Naive thymus-derived CD8-positive, alpha-beta T cell (primary cell): ENCODE measurements around the gene UHRF2. TPM values are rescaled to one million over a fixed set of nuclear protein-coding genes. Genes with fewer than 3 reads are reported as not detected.
"Not testable (repeated sequence)": the region's sequence is repeated elsewhere in the genome, so short reads cannot be mapped to it uniquely, and the experiment has no call there.

Experiments used
- ATAC-seq, 2 donors: fragments of 150-1000 bp; cut with Tn5 transposase in 1 of 2; sonication (Bioruptor Pico), chemical (Tn5 transposase) in 1 of 2; 1 replicate in 1 of 2; 2 replicates in 1 of 2; pipeline ENCODE4 v1.10.0; 2021; ENCODE audit warnings: mild to moderate bottlenecking in 2 of 2, moderate library complexity in 2 of 2
- POLR2A ChIA-PET: fragments of 350-600 bp; sonication (Branson Sonifier 250); formaldehyde crosslinking; loops from one replicate; lab custom pipeline; 2021; ENCODE audit warnings: antibody characterized with exemption; lab: Charles Lee
- DNase-seq, 10 donors: peaks; one replicate each; pipeline versions ENCODE4 v3.0.0 to v3.0.0-alpha.2; 2020 to 2022
- H3K27ac Mint-ChIP-seq, 10 donors: one replicate each; pipeline ENCODE4 v1.8.0; 2020 to 2022; ENCODE audit warnings: mild to moderate bottlenecking in 10 of 10, mixed read lengths in 10 of 10, moderate library complexity in 4 of 10, inconsistent platforms in 1 of 10
- H3K27me3 Mint-ChIP-seq, 5 donors: one replicate each; pipeline ENCODE4 v1.8.0; 2021 to 2022; ENCODE audit warnings: mixed read lengths in 5 of 5
- H3K36me3 Mint-ChIP-seq, 3 donors: one replicate each; pipeline ENCODE4 v1.8.0; 2020 to 2022; ENCODE audit warnings: mixed read lengths in 3 of 3, mild to moderate bottlenecking in 2 of 3, inconsistent platforms in 1 of 3
- H3K4me1 Mint-ChIP-seq, 4 donors: one replicate each; pipeline ENCODE4 v1.8.0; 2021 to 2022; ENCODE audit warnings: mixed read lengths in 4 of 4
- H3K4me3 Mint-ChIP-seq, 10 donors: one replicate each; pipeline ENCODE4 v1.8.0; 2020 to 2022; ENCODE audit warnings: mild to moderate bottlenecking in 10 of 10, mixed read lengths in 10 of 10, moderate library complexity in 6 of 10, inconsistent platforms in 1 of 10
- H3K9me3 Mint-ChIP-seq, 9 donors: one replicate each; pipeline ENCODE4 v1.8.0; 2020 to 2022; ENCODE audit warnings: mixed read lengths in 9 of 9, mild to moderate bottlenecking in 3 of 9, inconsistent platforms in 1 of 9, moderate library complexity in 1 of 9
- polyA plus RNA-seq, 3 donors: library from polyadenylated mRNA; unstranded; fragments of 300-500 nt; fragmentation: Illumina TruSeq; gene quantifications; one replicate each; pipeline ENCODE4 v1.2.3, GENCODE V29; 2021
- total RNA-seq, 8 experiments: library from RNA in 2 of 8; stranded (reverse) in 2 of 8; gene quantifications; one replicate each; pipeline ENCODE4 v1.2.3 and lab custom pipeline; 2021 to 2026

The UHRF2 gene, protein sequence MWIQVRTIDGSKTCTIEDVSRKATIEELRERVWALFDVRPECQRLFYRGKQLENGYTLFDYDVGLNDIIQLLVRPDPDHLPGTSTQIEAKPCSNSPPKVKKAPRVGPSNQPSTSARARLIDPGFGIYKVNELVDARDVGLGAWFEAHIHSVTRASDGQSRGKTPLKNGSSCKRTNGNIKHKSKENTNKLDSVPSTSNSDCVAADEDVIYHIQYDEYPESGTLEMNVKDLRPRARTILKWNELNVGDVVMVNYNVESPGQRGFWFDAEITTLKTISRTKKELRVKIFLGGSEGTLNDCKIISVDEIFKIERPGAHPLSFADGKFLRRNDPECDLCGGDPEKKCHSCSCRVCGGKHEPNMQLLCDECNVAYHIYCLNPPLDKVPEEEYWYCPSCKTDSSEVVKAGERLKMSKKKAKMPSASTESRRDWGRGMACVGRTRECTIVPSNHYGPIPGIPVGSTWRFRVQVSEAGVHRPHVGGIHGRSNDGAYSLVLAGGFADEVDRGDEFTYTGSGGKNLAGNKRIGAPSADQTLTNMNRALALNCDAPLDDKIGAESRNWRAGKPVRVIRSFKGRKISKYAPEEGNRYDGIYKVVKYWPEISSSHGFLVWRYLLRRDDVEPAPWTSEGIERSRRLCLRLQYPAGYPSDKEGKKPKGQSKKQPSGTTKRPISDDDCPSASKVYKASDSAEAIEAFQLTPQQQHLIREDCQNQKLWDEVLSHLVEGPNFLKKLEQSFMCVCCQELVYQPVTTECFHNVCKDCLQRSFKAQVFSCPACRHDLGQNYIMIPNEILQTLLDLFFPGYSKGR
- total RNA-seq = 100 to 1,000 TPM; 120 to 125 TPM
- 10 to 100 TPM in 2 of 3 donors, 1 to 10 TPM in 1; 9.4 to 13.1 (median 10.6) TPM for polyA plus RNA-seq
- total RNA-seq (lab: John Stamatoyannopoulos, UW) = 80.7 to 191 (median 150) reads per million in 6 experiments

DNA sequence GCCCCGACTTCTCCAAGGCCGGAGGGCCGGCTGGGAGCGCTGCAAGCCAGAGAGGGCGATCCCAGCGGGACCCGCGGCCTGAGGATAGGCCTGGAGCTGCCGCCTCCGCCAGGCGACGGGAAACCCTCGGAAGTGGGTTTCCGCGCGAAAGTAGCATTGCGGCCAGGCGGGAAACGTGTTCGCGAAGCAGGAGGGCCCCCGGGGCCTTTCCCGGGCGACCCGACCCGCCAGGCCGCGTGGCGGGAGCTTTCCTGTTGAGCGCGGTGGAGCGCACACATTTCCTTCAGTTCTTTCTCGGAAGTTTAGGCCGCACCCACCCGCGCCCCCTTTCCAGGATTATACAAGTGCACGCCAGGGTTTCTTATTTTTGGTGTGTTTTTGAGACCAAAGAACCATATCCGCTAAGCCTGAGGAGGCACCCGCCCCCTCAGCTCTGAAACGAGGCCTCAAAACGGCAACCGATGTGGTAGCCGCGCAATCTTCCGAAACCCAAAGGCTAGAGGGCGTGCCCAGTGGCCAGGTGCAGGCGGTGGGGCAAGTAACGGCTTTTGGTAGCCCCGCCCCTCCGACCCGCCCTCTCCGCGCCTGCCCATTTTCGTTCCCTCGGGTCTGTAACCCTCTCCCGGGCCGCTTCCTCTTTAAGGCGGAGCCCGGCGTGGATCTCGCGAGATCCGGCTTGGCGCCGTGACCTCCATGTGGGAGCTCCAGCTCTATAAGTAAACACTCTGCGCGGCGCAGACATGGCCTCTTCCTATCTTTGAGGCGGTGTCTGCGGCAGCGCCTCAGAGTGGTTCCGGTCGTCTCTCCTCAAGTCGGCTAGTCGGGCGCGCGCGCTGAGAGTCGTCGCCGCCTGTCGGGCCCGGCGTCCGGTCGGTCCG is at the start of gene UHRF2:
TSS of gene UHRF2 (plus strand) at position 713 of the 878 bp plus-strand sequence. CDS start 292 bp downstream, outside the sequence.
- H3K9me3 Mint-ChIP-seq = peaks cover 0 to 2% (median 0%) of the 10 kb centered on the region in 9 donors
- ATAC-seq (peak; percentile 86 to 91), DNase-seq (peak; percentile 92 to 100 (median 98))
- POLR2A ChIA-PET = interaction anchor here (0.6 to 4.4 kb wide), 30 partner anchors 10 to 1383 kb away, joined by 3 to 88 read pairs (median 4); partner anchors contain the start of genes ERMP1, KDM4C and RANBP6
- peaks cover 3 to 12% (median 11%) of the 10 kb centered on the region in 3 donors for H3K36me3 Mint-ChIP-seq
- H3K27me3 Mint-ChIP-seq = no peaks in the 10 kb centered on the region
- peaks cover 21 to 54% (median 35%) of the 10 kb centered on the region in 4 donors for H3K4me1 Mint-ChIP-seq
- H3K4me3 Mint-ChIP-seq = peak within 1 kb of the TSS; percentile 84 to 95 (median 90)
- peak within 1 kb of the TSS; percentile 80 to 97 (median 96) for H3K27ac Mint-ChIP-seq

DNA sequence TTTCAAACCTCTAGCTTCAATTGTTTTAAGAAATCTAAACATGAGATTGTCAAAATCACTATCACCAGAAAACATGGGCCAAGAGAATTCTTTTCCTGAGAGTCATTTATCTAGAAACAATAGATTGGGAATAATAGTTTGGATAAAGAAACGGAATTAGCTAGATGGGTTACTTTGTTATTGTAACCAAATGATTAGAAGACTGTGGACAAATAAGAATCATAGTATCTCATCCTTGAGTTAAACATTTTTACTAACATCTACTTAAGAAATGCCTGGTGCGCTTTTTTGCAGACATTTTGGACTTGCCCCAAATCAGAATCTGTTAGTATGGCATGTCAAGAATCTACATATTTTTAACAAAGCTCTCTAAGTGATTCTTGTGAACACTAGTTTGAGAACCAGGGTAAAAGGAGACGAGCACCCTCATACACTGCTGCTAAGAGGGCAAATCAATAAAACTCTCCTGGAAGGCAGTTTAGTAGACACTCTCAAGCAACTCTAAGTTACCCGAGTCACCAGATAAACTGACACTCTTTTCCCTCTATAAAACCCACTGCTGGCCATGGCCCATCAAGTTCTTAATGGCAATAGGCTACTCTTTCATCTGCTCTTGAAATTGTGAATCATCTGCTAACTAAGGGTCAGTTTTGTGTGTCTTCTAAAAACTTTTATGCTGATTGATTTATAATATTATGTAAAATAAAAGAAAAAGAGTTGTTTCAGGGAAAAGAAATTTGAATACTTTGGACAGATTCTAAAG is 45.7 kb upstream of the UHRF2 start:
- peaks cover 0 to 32% (median 6%) of the 10 kb centered on the region in 9 donors for H3K9me3 Mint-ChIP-seq
- peaks cover 0 to 9% (median 5%) of the 10 kb centered on the region in 3 donors for H3K36me3 Mint-ChIP-seq
- no peaks in the 10 kb centered on the region for H3K4me1 Mint-ChIP-seq
- H3K27me3 Mint-ChIP-seq = no peaks in the 10 kb centered on the region
- POLR2A ChIA-PET = no interaction called here
- H3K4me3 Mint-ChIP-seq = no peak overlapping the region
- DNase-seq (no peak), ATAC-seq (no peak)
- H3K27ac Mint-ChIP-seq = no peak overlapping the region

DNA sequence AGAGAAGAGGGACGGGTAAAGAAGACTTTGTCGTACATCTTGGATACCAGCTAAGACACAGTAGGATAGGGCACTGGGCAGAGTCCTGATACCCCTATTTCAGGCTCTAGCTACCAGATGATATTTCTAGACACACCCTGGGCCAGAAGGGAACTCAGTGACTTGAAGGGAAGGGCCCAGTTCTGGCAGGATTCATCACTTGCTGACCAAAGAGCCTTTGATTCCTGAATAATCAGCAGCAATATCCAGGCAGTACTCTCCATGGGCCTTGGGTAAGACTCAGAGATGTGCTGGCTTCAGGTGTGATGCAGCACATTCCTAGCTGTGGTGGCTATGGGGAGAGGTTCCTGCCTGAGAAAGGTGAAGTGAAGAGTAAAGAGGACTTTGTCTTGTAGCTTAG is 44.2 kb upstream of the UHRF2 start:
- DNase-seq (no peak), ATAC-seq (no peak)
- Mint-ChIP-seq H3K36me3 (peaks cover 0 to 15% (median 10%) of the 10 kb centered on the region in 3 donors), H3K4me1 (no peaks in the 10 kb centered on the region), H3K27ac (no peak overlapping the region), H3K9me3 (peaks cover 0 to 45% (median 6%) of the 10 kb centered on the region in 9 donors), H3K27me3 (no peaks in the 10 kb centered on the region), H3K4me3 (no peak overlapping the region)
- POLR2A ChIA-PET = no interaction called here

DNA sequence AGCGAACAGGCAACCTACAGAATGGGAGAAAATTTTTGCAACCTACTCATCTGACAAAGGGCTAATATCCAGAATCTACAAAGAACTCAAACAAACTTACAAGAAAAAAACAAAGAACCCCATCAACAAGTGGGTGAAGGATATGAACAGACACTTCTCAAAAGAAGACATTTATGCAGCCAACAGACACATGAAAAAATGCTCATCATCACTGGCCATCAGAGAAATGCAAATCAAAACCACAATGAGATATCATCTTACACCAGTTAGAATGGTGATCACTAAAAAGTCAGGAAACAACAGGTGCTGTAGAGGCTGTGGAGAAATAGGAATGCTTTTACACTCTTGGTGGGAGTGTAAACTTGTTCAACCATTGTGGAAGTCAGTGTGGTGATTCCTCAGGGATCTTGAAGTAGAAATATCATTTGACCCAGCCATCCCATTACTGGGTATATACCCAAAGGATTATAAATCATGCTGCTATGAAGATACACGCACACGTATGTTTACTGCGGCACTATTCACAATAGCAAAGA is 31.5 kb upstream of the UHRF2 start:
- H3K4me1 Mint-ChIP-seq, DNase-seq, H3K36me3 Mint-ChIP-seq, ATAC-seq, H3K27ac Mint-ChIP-seq, H3K4me3 Mint-ChIP-seq, POLR2A ChIA-PET, H3K27me3 Mint-ChIP-seq: not testable (repeated sequence)
- H3K9me3 Mint-ChIP-seq = peaks cover 0 to 22% (median 7%) of the 10 kb centered on the region in 9 donors

DNA sequence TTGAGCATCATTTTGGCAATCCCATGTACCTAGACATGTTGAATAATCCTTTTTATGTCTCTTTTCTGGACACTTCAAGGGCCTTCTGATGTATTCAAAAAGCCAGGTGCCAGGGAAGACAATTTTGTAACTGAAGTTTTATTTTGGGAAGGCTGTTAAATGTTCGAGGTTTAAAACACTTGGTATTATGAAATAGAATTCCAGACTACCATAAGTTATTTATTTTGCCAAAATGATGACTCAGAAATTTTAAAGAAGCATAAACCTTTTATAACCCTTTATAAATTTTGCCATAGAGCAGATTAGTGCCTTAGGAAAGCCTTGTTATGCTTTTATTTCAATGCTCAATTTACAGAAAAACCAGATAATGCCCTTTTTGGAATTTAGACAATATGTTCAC is 30.3 kb upstream of the UHRF2 start:
- peaks cover 0 to 1% (median 0%) of the 10 kb centered on the region in 5 donors for H3K27me3 Mint-ChIP-seq
- POLR2A ChIA-PET = no interaction called here
- H3K36me3 Mint-ChIP-seq = peaks cover 0 to 8% (median 3%) of the 10 kb centered on the region in 3 donors

DNA sequence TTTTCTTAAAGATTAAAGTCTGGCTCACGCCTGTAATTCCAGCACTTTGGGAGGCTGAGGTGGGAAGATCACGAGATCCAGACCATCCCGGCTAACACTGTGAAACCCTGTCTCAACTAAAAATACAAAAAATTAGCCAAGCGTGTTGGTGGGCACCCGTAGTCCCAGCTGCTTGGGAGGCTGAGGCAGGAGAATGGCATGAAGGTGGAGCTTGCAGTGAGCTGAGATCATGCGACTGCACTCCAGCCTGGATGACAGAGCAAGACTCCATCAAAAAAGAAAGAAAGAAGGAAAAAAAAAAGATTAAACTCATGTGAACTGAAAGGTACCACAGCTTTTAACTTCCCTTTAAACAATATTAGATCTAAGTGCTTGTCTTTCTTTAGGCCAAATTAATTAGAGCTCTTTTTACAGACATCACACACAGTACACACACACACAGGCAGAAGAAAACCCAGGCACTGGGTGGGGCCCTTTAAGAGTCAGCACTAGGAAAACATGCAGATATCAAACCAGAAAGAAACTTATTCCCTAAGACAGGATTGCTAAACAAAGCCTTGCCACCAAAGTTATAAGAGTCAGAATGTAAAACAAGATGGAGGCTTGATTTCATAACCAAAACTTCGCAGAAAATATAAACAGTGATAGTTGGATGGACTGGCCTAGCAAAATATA is 29.3 kb upstream of the UHRF2 start:
- Mint-ChIP-seq H3K27me3 (peaks cover 0 to 1% (median 0%) of the 10 kb centered on the region in 5 donors), H3K4me1 (peaks cover 0 to 6% (median 0%) of the 10 kb centered on the region in 4 donors), H3K27ac (no peak overlapping the region), H3K36me3 (peaks cover 0 to 8% (median 3%) of the 10 kb centered on the region in 3 donors), H3K4me3 (no peak overlapping the region), H3K9me3 (peaks cover 0 to 12% (median 4%) of the 10 kb centered on the region in 9 donors)
- no peak for DNase-seq
- no peak for ATAC-seq
- POLR2A ChIA-PET = no interaction called here

More for the DNA sequence above, 30.3 kb upstream of the UHRF2 start:
- Mint-ChIP-seq H3K4me3 (no peak overlapping the region), H3K9me3 (peaks cover 0 to 20% (median 4%) of the 10 kb centered on the region in 9 donors), H3K27ac (no peak overlapping the region), H3K4me1 (peaks cover 0 to 6% (median 0%) of the 10 kb centered on the region in 4 donors)
- ATAC-seq (no peak), DNase-seq (no peak)

DNA sequence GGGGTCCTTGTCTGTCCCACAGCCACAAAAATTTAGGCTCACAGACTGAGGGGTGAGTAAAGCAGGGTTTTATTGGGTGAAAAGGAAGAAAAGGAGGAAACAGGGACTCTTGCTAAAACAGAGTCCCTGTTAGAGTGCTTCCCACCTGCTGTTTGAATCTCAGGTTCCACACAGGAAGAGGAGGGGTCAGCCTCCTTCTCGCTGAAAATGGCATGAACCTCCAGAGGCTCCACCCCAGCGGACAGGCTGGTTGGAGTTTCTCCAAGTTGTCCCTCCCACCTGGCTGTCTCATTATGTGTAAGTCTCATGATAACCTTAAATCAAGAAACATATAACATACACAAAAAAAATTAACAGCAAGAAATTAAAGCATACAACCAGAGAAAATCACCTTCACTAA is 28.3 kb upstream of the UHRF2 start:
- DNase-seq (no peak), ATAC-seq (no peak)
- Mint-ChIP-seq H3K36me3 (peaks cover 0 to 8% (median 4%) of the 10 kb centered on the region in 3 donors), H3K4me3 (no peak overlapping the region), H3K9me3 (peaks cover 0 to 13% (median 4%) of the 10 kb centered on the region in 9 donors), H3K27me3 (no peaks in the 10 kb centered on the region), H3K4me1 (peaks cover 0 to 6% (median 0%) of the 10 kb centered on the region in 4 donors), H3K27ac (no peak overlapping the region)
- POLR2A ChIA-PET = no interaction called here

DNA sequence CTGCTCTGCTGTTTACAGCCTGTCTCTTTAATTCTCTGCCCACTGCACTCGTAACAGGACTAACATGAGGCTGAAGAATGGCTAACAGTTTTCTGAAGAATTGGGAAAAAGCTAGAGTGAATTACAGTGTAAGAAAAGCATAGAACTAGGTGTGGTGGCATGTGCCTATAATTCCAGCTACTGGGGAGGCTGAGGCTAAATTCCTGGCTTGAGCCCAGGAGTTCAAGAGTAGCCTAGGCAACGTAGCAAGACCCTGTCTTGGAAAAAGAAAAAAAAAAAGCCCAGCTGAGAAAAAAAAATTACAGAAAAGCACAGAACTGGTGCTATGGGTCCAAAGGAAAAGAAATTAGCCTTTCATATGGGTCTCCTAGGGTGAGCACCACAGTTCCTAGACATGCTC is 13.9 kb upstream of the UHRF2 start:
- H3K9me3 Mint-ChIP-seq = no peaks in the 10 kb centered on the region
- no peak overlapping the region for H3K27ac Mint-ChIP-seq
- H3K4me1 Mint-ChIP-seq = peaks cover 0 to 5% (median 0%) of the 10 kb centered on the region in 4 donors
- POLR2A ChIA-PET = interaction anchor here (0.9 to 1.3 kb wide), 2 partner anchors 12 to 14 kb away, joined by 4 read pairs; partner anchors contain the start of gene UHRF2
- peaks cover 0 to 2% (median 0%) of the 10 kb centered on the region in 5 donors for H3K27me3 Mint-ChIP-seq
- no peak overlapping the region for H3K4me3 Mint-ChIP-seq
- no peaks in the 10 kb centered on the region for H3K36me3 Mint-ChIP-seq
- ATAC-seq (no peak), DNase-seq (no peak)

DNA sequence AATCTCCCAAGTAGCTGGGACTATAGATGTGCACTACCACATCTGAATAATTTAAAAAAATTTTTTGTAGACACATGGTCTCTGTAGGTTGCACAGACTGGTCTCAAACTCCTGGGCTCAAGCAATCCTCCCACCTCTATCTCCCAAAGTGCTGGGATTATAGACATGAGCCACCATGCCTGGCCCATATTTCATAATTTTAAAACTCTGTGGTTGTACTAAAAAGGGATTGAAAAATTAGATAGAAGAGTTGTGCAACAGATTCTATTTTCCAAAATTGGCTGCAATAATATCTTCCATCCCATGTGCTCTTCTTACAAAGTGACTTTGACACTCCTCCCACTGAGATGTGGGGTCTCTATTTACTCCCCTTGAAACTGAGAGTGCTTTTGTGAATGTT is 7.6 kb upstream of the UHRF2 start:
- POLR2A ChIA-PET = no interaction called here
- Mint-ChIP-seq H3K4me3 (no peak overlapping the region), H3K27me3 (no peaks in the 10 kb centered on the region), H3K9me3 (no peaks in the 10 kb centered on the region), H3K4me1 (peaks cover 0 to 6% (median under 1%) of the 10 kb centered on the region in 4 donors), H3K27ac (peak overlapping the region in 1 of 10 donors; percentile 30), H3K36me3 (no peaks in the 10 kb centered on the region)
- no peak for ATAC-seq
- no peak for DNase-seq

DNA sequence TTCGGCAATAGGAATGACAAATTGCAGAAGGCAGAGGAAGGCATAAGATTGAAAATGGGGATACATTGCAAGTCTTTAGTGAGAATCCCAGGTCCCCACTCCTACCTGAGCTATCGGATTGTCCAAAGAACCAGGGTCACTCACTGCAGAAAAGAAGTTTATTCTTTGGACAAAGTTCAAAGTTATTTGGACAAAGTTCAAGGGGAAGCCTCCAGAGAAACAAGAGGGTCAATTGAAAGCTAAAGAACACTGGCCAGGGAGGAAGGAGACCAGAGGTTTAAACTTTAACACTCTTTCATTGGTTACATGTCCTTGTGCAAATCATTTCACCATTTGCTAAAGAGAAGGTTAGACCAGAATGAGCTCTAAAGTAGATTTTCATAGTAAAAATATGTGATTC is 5.2 kb upstream of the UHRF2 start:
- H3K36me3 Mint-ChIP-seq = no peaks in the 10 kb centered on the region
- DNase-seq (no peak), ATAC-seq (no peak)
- H3K9me3 Mint-ChIP-seq = peaks cover 0 to 2% (median 0%) of the 10 kb centered on the region in 9 donors
- no peak overlapping the region for H3K4me3 Mint-ChIP-seq
- peaks cover 0 to 19% (median under 1%) of the 10 kb centered on the region in 4 donors for H3K4me1 Mint-ChIP-seq
- H3K27ac Mint-ChIP-seq = no peak overlapping the region
- no peaks in the 10 kb centered on the region for H3K27me3 Mint-ChIP-seq
- POLR2A ChIA-PET = no interaction called here
